ENCODE measurements around the gene PLEKHA6.

PLEKHA6 gene

GRCh38 chr1:204232526-204232925 is 127.2 kb downstream of the PLEKHA6 start:
- no peak overlapping the region for H3K4me3 Mint-ChIP-seq

GRCh38 chr1:204230211-204230610 is 129.5 kb downstream of the PLEKHA6 start:
- ATAC-seq: no peak
- no peaks in the 10 kb centered on the region for H3K9me3 Mint-ChIP-seq
- H3K27ac Mint-ChIP-seq: no peak overlapping the region
- no peaks in the 10 kb centered on the region for H3K36me3 Mint-ChIP-seq
- no peak overlapping the region for H3K4me3 Mint-ChIP-seq
- H3K4me1 Mint-ChIP-seq: no peaks in the 10 kb centered on the region
- peaks cover 8% of the 10 kb centered on the region for H3K27me3 Mint-ChIP-seq

More at GRCh38 chr1:204232526-204232925, 127.2 kb downstream of the PLEKHA6 start:
- Mint-ChIP-seq H3K27ac (no peak overlapping the region), H3K36me3 (no peaks in the 10 kb centered on the region), H3K4me1 (no peaks in the 10 kb centered on the region), H3K27me3 (peaks cover 19% of the 10 kb centered on the region), H3K9me3 (no peaks in the 10 kb centered on the region)
- no peak for ATAC-seq

- Mint-ChIP-seq H3K27me3 (peaks cover 8% of the 10 kb centered on the region), H3K9me3 (no peaks in the 10 kb centered on the region), H3K36me3 (no peaks in the 10 kb centered on the region), H3K4me1 (no peaks in the 10 kb centered on the region), H3K27ac (no peak overlapping the region), H3K4me3 (no peak overlapping the region)
- no peak for ATAC-seq
Measured at GRCh38 chr1:204228896-204229295, 130.8 kb downstream of the PLEKHA6 start.

GRCh38 chr1:204227996-204228785 is 131.5 kb downstream of the PLEKHA6 start:
- H3K4me1 Mint-ChIP-seq: no peaks in the 10 kb centered on the region
- no peak overlapping the region for H3K27ac Mint-ChIP-seq
- H3K27me3 Mint-ChIP-seq: peaks cover 9% of the 10 kb centered on the region
- ATAC-seq: no peak
- no peaks in the 10 kb centered on the region for H3K9me3 Mint-ChIP-seq
- H3K4me3 Mint-ChIP-seq: no peak overlapping the region
- H3K36me3 Mint-ChIP-seq: no peaks in the 10 kb centered on the region

GRCh38 chr1:204227351-204227750 is 132.4 kb downstream of the PLEKHA6 start:
- Mint-ChIP-seq H3K9me3 (no peaks in the 10 kb centered on the region), H3K36me3 (no peaks in the 10 kb centered on the region), H3K4me3 (no peak overlapping the region), H3K27me3 (peaks cover 16% of the 10 kb centered on the region), H3K4me1 (no peaks in the 10 kb centered on the region), H3K27ac (no peak overlapping the region)
- ATAC-seq: no peak

GRCh38 chr1:204225841-204226735 is 133.6 kb downstream of the PLEKHA6 start:
- no peak overlapping the region for H3K4me3 Mint-ChIP-seq
- ATAC-seq: no peak
- no peaks in the 10 kb centered on the region for H3K4me1 Mint-ChIP-seq
- no peak overlapping the region for H3K27ac Mint-ChIP-seq
- H3K27me3 Mint-ChIP-seq: peaks cover 27% of the 10 kb centered on the region
- H3K9me3 Mint-ChIP-seq: no peaks in the 10 kb centered on the region
- H3K36me3 Mint-ChIP-seq: no peaks in the 10 kb centered on the region

GRCh38 chr1:204224655-204225054 is 135.1 kb downstream of the PLEKHA6 start:
- Mint-ChIP-seq H3K36me3 (no peaks in the 10 kb centered on the region), H3K27me3 (peaks cover 41% of the 10 kb centered on the region), H3K4me1 (no peaks in the 10 kb centered on the region), H3K9me3 (no peaks in the 10 kb centered on the region), H3K4me3 (no peak overlapping the region), H3K27ac (no peak overlapping the region)
- ATAC-seq: no peak

- no peaks in the 10 kb centered on the region for H3K9me3 Mint-ChIP-seq
- H3K4me1 Mint-ChIP-seq: no peaks in the 10 kb centered on the region
- no peak overlapping the region for H3K4me3 Mint-ChIP-seq
- no peak for ATAC-seq
- no peak overlapping the region for H3K27ac Mint-ChIP-seq
- H3K27me3 Mint-ChIP-seq: peaks cover 33% of the 10 kb centered on the region
- no peaks in the 10 kb centered on the region for H3K36me3 Mint-ChIP-seq
Measured at GRCh38 chr1:204223129-204223860, 136.4 kb downstream of the PLEKHA6 start.

GRCh38 chr1:204222764-204223055 is 137.0 kb downstream of the PLEKHA6 start:
- no peaks in the 10 kb centered on the region for H3K4me1 Mint-ChIP-seq
- no peaks in the 10 kb centered on the region for H3K36me3 Mint-ChIP-seq
- ATAC-seq: no peak
- H3K4me3 Mint-ChIP-seq: no peak overlapping the region
- no peaks in the 10 kb centered on the region for H3K9me3 Mint-ChIP-seq
- H3K27ac Mint-ChIP-seq: no peak overlapping the region
- peaks cover 39% of the 10 kb centered on the region for H3K27me3 Mint-ChIP-seq

- H3K4me1 Mint-ChIP-seq: no peaks in the 10 kb centered on the region
- H3K36me3 Mint-ChIP-seq: no peaks in the 10 kb centered on the region
- H3K27me3 Mint-ChIP-seq: peaks cover 42% of the 10 kb centered on the region
- ATAC-seq: no peak
- H3K4me3 Mint-ChIP-seq: no peak overlapping the region
- H3K27ac Mint-ChIP-seq: no peak overlapping the region
- H3K9me3 Mint-ChIP-seq: no peaks in the 10 kb centered on the region
Measured at GRCh38 chr1:204222006-204222763, 137.5 kb downstream of the PLEKHA6 start.

- Mint-ChIP-seq H3K27ac (no peak overlapping the region), H3K9me3 (no peaks in the 10 kb centered on the region), H3K27me3 (peaks cover 42% of the 10 kb centered on the region), H3K4me3 (no peak overlapping the region), H3K4me1 (no peaks in the 10 kb centered on the region), H3K36me3 (no peaks in the 10 kb centered on the region)
- no peak for ATAC-seq
Measured at GRCh38 chr1:204221271-204221670, 138.5 kb downstream of the PLEKHA6 start.

- Mint-ChIP-seq H3K9me3 (no peaks in the 10 kb centered on the region), H3K27me3 (peaks cover 42% of the 10 kb centered on the region), H3K4me3 (no peak overlapping the region), H3K27ac (no peak overlapping the region), H3K36me3 (no peaks in the 10 kb centered on the region), H3K4me1 (no peaks in the 10 kb centered on the region)
- no peak for ATAC-seq
Measured at GRCh38 chr1:204219971-204220616, 139.6 kb downstream of the PLEKHA6 start.

- H3K9me3 Mint-ChIP-seq: no peaks in the 10 kb centered on the region
- no peak for ATAC-seq
- H3K27ac Mint-ChIP-seq: no peak overlapping the region
- peaks cover 42% of the 10 kb centered on the region for H3K27me3 Mint-ChIP-seq
- H3K4me1 Mint-ChIP-seq: peaks cover 8% of the 10 kb centered on the region
- H3K36me3 Mint-ChIP-seq: no peaks in the 10 kb centered on the region
- H3K4me3 Mint-ChIP-seq: no peak overlapping the region
Measured at GRCh38 chr1:204218552-204218951, 141.2 kb downstream of the PLEKHA6 start.

GRCh38 chr1:204217648-204218000 is 142.1 kb downstream of the PLEKHA6 start:
- Mint-ChIP-seq H3K27ac (no peak overlapping the region), H3K4me3 (no peak overlapping the region), H3K27me3 (peaks cover 36% of the 10 kb centered on the region), H3K36me3 (no peaks in the 10 kb centered on the region), H3K4me1 (peaks cover 10% of the 10 kb centered on the region), H3K9me3 (no peaks in the 10 kb centered on the region)
- no peak for ATAC-seq

Data from stimulated activated memory B cell treated with anti-CD40 and anti-IgM and Interleukin-4, amounts not matched to agents 10 μg/mL and 1 μg/mL and 100 μg/mL, for 72 hours (primary cell).